HG02642 (cell line): ENCODE measurements around the gene NFYC.
"Not testable (repeated sequence)": the region's sequence is repeated elsewhere in the genome, so short reads cannot be mapped to it uniquely, and the experiment has no call there.

Source experiments
- ATAC-seq: cut with Tn5 transposase; IDR thresholded peaks from one replicate; pipeline ENCODE4 v1.9.1; 2021; ENCODE audit warnings: mild to moderate bottlenecking; ENCODE audit not compliant: unreplicated experiment, poor library complexity

Gene NFYC

GRCh38 chr1:40664791-40665190, 26.7 kb upstream of the NFYC start:
- ATAC-seq: no peak

- peak; percentile 77 for ATAC-seq
Observed at GRCh38 chr1:40665335-40666171, 26.0 kb upstream of the NFYC start, which contains the start of gene RIMS3. TSS of gene RIMS3 (minus strand) at chr1:40665682. CDS start at chr1:40641925, 23,757 bp downstream.

GRCh38 chr1:40668769-40669525, 22.6 kb upstream of the NFYC start:
- ATAC-seq: peak; percentile 67

- ATAC-seq: no peak
Observed at GRCh38 chr1:40673452-40673851, 18.1 kb upstream of the NFYC start.

DNA sequence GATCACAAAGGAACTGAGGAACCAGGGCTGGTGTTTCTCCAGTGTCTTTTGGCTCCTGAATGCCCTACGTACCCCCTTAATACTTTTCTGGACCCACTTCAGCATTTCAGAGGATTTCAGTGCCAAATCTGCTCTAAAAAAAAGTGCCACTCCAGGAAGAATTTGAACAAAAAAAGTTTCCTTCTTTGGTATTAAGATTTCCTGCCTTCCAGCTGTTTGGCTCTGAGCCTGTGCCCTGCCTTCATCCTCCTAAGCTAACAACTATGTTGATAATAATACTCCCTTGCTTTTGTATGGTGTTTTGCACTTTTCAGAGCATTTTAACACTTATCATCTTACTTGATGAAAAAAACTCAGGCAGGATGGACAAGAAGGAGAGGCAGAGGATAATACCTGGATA, 15.0 kb upstream of the NFYC start:
- ATAC-seq: no peak

GRCh38 chr1:40679165-40679953, 12.1 kb upstream of the NFYC start:
- no peak for ATAC-seq

- ATAC-seq: no peak
Observed at GRCh38 chr1:40684669-40685068, 6.8 kb upstream of the NFYC start.

DNA sequence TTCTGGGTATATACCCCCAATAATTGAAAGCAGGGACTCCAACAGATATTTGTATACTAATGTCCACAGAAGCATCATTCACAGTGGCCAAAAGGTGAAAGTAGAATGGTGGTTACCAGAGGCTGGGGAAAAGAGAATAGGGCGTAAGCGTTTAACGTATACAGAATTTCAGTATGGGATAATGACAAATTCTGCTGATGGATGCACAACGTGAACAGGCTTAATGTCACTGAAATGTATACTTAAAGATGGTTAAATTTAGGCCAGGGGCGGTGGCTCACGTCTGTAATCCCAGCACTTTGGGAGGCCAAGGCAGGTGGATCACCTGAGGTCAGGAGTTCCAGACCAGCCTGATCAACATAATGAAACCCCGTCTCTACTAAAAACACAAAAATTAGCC, 4.4 kb upstream of the NFYC start:
- ATAC-seq: no peak

- ATAC-seq: no peak
Observed at GRCh38 chr1:40687661-40688060, 3.8 kb upstream of the NFYC start.

DNA sequence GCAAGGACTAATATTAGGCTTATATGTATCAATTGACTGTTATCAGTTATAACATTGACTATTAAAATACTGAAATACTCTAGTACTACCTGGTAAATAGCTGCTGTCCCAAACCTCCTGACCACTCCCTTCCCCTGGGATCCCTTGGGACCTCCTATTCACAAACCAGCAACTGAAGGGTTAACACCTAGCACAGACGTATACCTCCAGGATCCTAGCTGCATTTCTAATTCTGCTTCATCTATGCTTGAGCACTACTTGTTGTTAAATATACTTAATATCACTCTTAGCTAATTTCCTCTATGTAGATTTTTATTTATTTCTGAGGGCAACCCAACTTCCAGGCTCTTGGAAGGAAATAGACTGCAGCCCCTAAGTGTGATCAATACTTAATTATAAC, 1.8 kb upstream of the NFYC start:
- no peak for ATAC-seq

GRCh38 chr1:40690771-40691537, 550 bp upstream of the NFYC start:
- no peak for ATAC-seq

DNA sequence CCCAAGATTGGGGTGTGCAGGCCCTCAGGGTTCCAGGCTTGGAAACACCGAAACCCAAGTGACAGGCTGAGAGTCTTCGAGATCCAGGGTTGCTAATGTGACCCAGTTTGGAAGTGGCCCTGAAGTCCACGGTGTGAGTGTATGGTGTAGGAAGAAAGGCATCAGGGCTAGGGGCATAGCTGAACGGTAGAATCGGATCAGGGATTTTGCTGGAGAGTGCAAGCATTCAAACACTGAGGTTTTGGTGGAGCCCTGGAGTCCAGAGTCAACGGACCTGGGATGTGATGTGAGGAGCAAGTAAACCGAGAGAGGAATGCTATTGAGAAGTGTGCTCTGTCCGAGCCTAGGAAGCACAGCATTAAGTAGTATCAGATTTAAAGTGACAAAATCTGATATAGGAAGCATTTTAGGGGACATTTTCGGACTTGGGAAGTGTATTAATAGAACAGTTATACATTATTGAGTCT, 958 bp downstream of the NFYC start:
- no peak for ATAC-seq

DNA sequence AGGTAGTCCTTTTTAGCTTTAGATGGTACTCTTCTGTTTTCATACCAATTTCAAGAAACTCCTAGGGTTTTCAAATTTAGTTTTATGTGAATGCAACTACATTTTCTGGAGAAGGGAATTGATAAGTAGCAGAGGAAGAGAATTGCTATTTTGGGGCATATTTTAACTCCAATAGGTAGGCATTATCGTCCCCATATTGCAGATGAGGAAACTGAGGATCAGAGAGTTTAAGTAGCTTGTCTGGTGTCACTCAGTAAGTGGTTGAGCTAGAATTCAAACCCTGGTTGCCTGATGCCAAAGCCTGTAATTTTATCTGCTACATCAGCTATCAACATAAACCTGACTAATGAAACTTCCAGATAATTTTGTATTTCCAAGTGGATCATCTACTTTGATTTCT, 1.9 kb downstream of the NFYC start:
- no peak for ATAC-seq

DNA sequence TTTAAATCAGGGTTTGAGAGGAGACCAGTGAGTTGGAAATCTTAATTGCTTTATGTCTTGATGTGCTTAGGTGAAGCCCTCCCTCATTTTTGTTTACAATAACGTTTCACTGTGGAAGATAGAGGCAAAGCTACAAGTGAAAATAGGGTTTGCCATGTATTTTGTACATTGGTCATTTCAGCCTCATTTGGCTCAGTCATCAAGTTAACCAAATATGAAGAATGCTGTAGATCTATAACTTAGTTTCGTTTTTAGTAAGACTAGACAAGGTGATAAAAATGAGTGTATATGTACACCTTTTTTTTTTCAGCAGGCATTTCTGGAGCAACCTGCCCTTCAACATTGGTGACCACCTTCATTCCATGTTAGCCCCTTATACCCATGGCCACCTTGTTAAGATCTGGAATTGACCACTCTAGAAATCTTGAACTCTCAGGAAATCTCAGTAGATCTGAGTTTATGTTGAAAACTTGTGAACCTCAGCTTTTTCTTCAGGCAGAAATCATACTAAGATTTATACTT, 2.9 kb downstream of the NFYC start:
- no peak for ATAC-seq

DNA sequence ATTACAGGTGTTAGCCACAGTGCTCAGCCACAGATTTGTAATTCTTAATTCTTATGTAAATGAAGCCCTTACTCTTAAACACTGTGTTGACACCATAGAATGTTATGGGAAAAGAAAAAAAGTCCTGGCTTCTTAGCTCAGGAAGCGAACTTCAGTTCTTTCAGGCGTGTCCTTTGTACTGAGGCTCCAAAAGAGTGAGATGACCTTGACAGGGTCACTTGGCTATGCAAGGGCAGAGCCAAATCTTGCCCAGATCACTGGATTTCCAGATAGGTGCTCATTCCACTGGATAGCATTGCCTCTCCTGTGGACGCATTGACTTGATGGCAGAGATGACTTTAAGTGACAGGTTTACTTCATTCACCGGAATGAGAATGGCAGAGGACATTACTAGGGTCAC, 4.8 kb downstream of the NFYC start:
- ATAC-seq: no peak

GRCh38 chr1:40697436-40697835, 5.9 kb downstream of the NFYC start:
- no peak for ATAC-seq

DNA sequence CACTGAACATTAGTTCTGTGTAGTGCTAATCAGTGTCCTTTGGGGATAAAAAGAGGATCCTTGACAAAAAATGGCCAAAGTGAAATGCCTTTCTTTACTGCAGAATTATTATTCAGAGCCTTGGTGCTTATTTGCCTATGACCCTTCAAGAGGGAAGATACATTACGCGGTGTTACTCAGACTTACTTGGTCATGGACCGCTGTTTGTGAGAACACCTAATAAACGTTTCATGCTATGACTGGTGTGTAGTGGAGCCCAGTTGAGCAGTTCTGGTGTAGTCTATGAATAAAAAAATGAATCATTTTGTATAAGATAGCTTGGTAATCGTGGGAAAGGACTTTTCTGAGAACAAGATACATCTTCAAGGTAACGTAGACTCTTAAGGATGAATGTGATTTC, 8.3 kb downstream of the NFYC start:
- ATAC-seq: peak; percentile 73

- ATAC-seq: no peak
Observed at GRCh38 chr1:40701684-40702083, 10.2 kb downstream of the NFYC start.

- not testable (repeated sequence) for ATAC-seq
Observed at GRCh38 chr1:40702810-40703209, 11.3 kb downstream of the NFYC start.

GRCh38 chr1:40703316-40703715, 11.8 kb downstream of the NFYC start:
- ATAC-seq: no peak
